NCI-H2196 (cell line): ENCODE measurements around the gene NXPH1.

Experiments used
- DNase-seq: peaks from one replicate; lab custom pipeline; 2025; ENCODE audit not compliant: unreplicated experiment; lab: John Stamatoyannopoulos, UW

Gene NXPH1

DNA sequence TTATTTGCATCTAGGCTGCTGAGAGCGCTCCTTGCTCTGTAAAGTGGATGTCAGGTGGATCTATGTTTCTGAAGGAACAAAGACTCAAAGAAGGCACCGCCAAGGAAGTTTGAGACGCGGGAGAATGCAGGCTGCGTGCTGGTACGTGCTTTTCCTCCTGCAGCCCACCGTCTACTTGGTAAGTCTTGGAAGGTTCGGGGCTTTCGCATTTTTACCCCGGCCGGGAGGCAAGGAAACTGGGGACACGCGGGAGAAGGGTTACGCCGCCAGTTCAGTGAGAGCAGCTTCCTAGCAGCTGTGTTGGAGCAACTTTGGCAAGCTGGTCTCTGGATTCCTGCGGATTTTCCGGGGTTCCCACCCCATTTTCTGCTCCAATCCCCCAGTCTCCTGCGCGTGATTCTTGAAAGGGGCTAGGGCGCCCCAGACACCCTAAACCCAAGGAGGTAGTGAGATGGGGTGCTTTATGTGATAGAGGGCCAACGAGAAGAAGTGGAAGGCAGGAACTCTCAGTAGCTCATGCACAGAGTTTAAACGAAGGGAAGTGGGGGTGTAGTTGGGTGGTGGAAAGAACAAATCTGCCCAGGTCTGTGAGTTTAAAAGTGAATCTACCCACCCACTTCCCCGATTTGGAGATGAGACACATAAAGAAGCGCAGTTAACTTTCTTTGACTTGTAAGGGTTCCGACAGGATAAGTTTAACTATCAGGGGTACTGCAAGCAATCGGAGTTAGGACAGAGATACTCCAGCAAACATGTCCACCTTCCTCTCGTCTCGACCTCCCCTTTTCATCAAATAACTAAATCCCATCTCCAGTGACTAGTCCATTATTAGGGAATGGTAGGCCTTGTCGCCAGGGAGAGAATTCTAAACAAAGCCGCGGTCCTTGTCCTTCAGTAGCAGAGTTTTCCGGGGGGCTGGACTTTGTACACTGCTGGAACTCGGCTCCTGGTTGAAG lies 2.5 kb downstream of the NXPH1 start:
- no peak for DNase-seq

- no peak for DNase-seq
Observed at GRCh38 chr7:8436965-8437364, 3.6 kb downstream of the NXPH1 start.

GRCh38 chr7:8437606-8438005 lies 4.2 kb downstream of the NXPH1 start:
- no peak for DNase-seq

GRCh38 chr7:8440670-8441069 lies 7.3 kb downstream of the NXPH1 start:
- no peak for DNase-seq

- DNase-seq = no peak
Observed at GRCh38 chr7:8441106-8441965, 7.9 kb downstream of the NXPH1 start.

DNA sequence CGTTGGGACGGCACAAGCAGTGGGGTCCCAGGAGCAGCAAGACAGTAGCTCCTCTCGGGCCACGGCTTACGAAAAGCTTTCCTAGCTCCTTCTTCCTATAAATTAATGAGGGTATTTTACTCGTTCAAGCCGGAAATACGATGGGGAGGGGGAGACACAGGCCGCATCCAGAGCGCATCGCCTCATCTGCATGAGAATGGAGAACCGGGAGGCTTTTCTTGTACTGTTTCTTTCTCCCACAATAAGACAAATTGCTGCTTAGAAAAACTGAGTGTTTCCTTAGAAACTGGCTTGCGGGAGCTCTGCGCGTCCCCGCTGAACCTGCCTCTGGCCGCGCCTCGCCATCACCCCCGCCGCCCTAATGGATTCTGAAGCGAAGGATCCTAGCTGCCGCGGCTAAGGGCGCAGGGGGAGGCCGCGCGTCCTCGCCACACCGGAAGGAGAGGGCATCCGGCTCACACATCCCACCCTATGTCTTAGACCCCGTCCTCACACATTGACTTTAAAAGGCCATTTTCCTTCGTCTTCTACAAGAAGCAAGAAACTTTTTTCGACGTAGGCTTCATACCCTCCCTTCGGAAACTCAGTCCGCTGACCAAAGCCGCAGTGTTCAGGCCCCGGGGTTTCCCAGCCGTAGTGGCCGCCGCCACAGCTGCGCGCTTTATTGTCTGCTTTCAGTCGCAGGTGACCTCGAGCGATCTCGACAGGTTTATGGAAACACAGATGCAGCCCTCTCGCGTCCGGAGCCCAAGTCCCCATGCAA lies 8.8 kb downstream of the NXPH1 start:
- DNase-seq = no peak

- no peak for DNase-seq
Observed at GRCh38 chr7:8442814-8443304, 9.4 kb downstream of the NXPH1 start.

GRCh38 chr7:8443576-8444467 lies 10.4 kb downstream of the NXPH1 start:
- DNase-seq = no peak

DNA sequence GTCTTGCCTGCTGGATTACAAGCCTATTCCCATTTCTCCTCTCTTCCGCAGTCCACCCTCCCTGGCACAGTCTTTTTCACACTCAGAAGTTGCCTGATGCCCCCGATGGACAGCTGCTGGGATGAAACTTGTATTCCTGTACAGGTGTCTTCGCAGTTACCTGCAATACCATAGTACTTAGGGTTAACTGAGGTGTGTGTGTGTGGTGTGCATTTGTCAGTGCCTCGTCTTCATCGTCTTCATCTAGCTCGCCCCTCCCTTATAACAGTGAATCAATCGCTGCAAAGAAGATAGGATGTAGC lies 11.0 kb downstream of the NXPH1 start:
- DNase-seq = no peak

GRCh38 chr7:8453535-8453934 lies 20.1 kb downstream of the NXPH1 start:
- DNase-seq = no peak

GRCh38 chr7:8455426-8455825 lies 22.0 kb downstream of the NXPH1 start:
- no peak for DNase-seq

DNA sequence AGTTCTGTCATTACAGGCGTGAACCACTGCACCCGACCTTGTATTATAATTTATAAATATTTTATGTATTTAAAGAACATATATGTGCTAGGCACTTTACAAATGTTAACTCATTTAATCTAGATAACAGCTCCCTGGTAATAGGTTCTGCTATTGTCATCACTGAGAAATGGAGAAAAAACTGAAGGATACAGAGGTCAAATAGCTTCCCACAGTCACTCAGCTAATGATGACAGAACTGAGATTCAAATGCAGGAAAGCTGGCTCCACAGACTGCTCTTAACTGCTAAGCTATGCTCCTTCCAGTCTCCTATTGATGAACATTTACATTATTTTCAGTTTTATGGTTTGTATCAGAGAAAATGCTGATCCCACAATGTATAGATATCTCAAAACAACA lies 28.9 kb downstream of the NXPH1 start:
- DNase-seq = no peak

DNA sequence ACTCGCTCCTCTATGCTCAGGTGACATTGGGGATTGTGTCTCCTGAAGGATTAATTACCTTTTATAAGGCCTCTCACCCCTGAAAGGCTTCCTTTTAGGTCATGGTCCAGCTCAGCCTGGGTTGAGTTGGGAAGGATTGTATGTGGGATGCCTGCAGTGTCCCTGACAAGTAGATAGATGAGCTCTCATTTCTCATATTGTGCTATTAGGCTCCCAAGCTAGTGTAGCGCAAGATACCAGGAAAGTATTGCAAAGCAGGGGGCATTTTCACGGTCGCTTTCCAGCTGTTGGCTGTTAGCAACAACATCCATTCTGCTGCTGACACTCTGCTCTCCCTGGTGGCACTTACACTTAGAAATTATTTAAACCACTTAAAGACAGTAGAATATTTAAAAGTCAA lies 31.9 kb downstream of the NXPH1 start:
- DNase-seq = no peak

- no peak for DNase-seq
Observed at GRCh38 chr7:8480527-8480926, 47.1 kb downstream of the NXPH1 start.

DNA sequence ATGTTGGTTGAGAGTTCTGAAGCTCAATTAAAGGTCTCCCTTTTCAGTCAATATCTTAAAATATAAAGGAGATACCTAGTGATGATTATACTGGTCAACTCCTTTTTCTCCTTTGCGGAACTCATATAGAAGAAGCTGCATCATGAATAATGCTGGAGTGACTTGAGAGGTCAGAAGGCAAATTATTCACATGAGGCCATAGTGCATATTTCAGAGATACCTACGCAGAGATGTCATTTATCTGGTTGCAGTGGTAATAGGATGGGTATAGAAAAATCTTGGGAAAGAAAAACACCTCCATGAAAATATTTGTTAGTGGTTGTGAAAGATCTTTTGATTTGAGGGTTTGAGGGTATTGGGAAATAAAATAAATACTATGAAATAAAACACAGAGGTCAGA lies 47.7 kb downstream of the NXPH1 start:
- DNase-seq = no peak

DNA sequence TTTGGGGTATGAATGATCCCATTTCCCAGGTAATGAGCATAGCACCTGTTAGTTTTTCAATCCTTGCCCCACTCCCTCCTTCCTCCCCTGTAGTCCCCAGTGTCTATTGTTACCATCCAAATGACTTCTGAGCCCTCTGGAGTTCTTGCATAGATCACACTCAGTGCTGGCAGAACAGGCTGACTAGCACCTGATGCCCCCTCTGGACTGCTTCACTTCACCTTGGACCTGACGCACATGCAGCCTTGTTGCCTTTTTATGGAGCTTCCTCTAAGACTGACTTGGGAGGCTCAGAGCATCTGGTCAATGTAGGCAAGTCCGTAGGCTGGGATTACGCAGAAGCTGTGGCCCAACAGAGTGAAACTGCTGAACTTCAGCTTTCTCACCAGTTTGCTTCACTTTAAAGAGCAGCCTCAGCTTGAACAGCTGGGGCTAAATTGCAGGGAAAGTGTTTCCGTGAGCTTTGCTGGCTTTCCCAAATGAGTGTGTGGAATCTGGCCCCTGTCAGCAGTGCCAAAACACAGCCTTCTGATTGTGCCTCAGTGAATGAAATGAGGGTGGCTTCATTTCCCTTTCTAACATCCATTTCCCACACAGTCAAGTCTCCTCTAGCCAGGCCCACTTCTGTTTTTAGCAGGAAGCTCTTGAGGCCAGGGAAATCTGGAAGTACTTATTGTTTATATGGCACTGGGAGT lies 48.5 kb downstream of the NXPH1 start:
- no peak for DNase-seq

GRCh38 chr7:8490391-8491045 lies 57.1 kb downstream of the NXPH1 start:
- no peak for DNase-seq

DNA sequence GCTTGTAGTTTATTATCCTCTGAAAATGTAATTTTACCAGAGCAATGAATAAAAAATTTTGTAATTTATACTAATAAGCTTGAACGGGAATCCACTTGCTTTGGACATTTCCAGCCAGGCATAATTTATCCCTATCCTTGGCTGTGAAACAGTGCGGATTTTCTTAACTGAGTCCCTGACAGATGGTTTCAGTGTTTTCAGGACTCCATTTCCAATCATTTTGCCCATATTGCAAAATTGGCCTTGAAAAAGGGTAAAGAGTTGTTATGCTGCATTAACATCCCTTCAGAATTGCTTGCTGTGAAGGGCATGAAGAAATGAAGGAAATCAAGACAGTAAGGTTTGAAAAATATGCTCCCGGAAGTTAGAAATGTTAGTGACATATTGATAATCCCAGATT lies 57.7 kb downstream of the NXPH1 start:
- DNase-seq = no peak
